ENCODE data around the gene FARP1. TPM values are rescaled to one million over a fixed set of nuclear protein-coding genes. Genes with fewer than 3 reads are reported as not detected.

FARP1 gene
- total and polyA plus RNA-seq, 2 of the 8 experiments (the other 6 are each of a cell fraction or from before 2014, with no cell fraction given), result 24.7 to 104 TPM

- FAIRE-seq (no peak), DNase-seq (ENCODE audit: low read depth in 1 of 2, low spot score in 2 of 2) (no peak)
- ChIA-PET CTCF (ENCODE audit: partially characterized antibody) (interaction anchor here (2.2 kb wide), 1 partner anchor 13 kb away, joined by 4 read pairs; no protein-coding TSS in a partner anchor), POLR2A (ENCODE audit: partially characterized antibody) (interaction anchor here (1.2 kb wide), 2 partner anchors 11 to 13 kb away, joined by 3 read pairs; partner anchors contain the start of gene RNF113B)
- Histone ChIP-seq H2BK5ac (ENCODE audit: low read depth, low read length) (no peak overlapping the region), H3K4ac (replicated peaks; ENCODE audit: insufficient read length, low read depth, low read length) (no peak overlapping the region), H4K8ac (ENCODE audit: extremely low read depth, insufficient read depth, low read length) (no peak overlapping the region), H3K23ac (ENCODE audit: insufficient read length) (no peak overlapping the region), H3K36me3 (ENCODE audit: control insufficient read depth in 2 of 4, insufficient read depth in 4 of 4, low read length in 3 of 4) (no peaks in the 10 kb centered on the region), H3K79me2 (ENCODE audit: control insufficient read depth in 1 of 2, insufficient read depth in 2 of 2, low read length in 2 of 2) (peaks cover 0 to 76% of the 10 kb centered on the region in 2 experiments; a peak in 2 of 4 replicates), H3K56ac (replicated peaks; ENCODE audit: insufficient read length, low read depth, low read length) (no peak overlapping the region), H3K18ac (ENCODE audit: extremely low read depth, low read length) (no peak overlapping the region), H3K79me1 (ENCODE audit: low read depth, low read length) (peaks cover 8% of the 10 kb centered on the region; the same call in 1 of the 2 replicates), H3K9ac (replicated peaks in 1 of 4; ENCODE audit: extremely low read depth in 1 of 4, low read depth in 3 of 4, low read length in 3 of 4) (no peak overlapping the region), H4K91ac (replicated peaks; ENCODE audit: insufficient read length, low read length) (no peak overlapping the region), H2BK12ac (ENCODE audit: low read depth, low read length) (no peak overlapping the region), H2BK15ac (ENCODE audit: low read length) (no peak overlapping the region), H3K4me3 (ENCODE audit: extremely low read depth in 1 of 4, insufficient read depth in 2 of 4, low read depth in 3 of 4, low read length in 4 of 4) (no peak overlapping the region), H4K20me1 (replicated peaks in 1 of 2; ENCODE audit: control insufficient read depth in 1 of 2, insufficient read depth in 2 of 2, low read length in 2 of 2) (peaks cover 0 to 1% of the 10 kb centered on the region in 2 experiments), H2AFZ (ENCODE audit: low read length) (no peak overlapping the region), H3K27ac (ENCODE audit: low read depth, low read length) (no peak overlapping the region), H4K5ac (ENCODE audit: insufficient read length, low read depth, low read length) (no peak overlapping the region), H3K23me2 (ENCODE audit: low read depth, low read length) (no peaks in the 10 kb centered on the region), H3K4me2 (ENCODE audit: insufficient read depth in 1 of 2, low read depth in 2 of 2, low read length in 2 of 2) (no peak overlapping the region), H3K4me1 (replicated peaks in 1 of 4; ENCODE audit: control insufficient read depth in 3 of 4, insufficient read depth in 4 of 4, low read length in 3 of 4) (peaks cover 0 to 4% (median 1%) of the 10 kb centered on the region in 4 experiments; a peak in 1 of 7 replicates), H3K9me3 (ENCODE audit: insufficient read depth in 2 of 2, low read depth in 1 of 2, low read length in 1 of 2) (no peaks in the 10 kb centered on the region), H3K14ac (ENCODE audit: insufficient read length) (no peak overlapping the region), H3K27me3 (replicated peaks in 1 of 4; ENCODE audit: control insufficient read depth in 3 of 4, extremely low read depth in 1 of 4, insufficient read depth in 3 of 4, low read length in 3 of 4) (no peaks in the 10 kb centered on the region), H2BK20ac (ENCODE audit: low read length) (no peak overlapping the region), H2AK5ac (ENCODE audit: low read depth, low read length) (no peak overlapping the region), H2BK120ac (replicated peaks; ENCODE audit: low read depth, low read length) (no peak overlapping the region)
- 66% methylated on average over 4 of the region's 4 CpGs; no CpG with 5 or more reads in 1 of the 2 experiments for WGBS, 2 experiments (ENCODE audit: extremely low coverage in 1 of 2, insufficient coverage in 1 of 2, insufficient read length in 1 of 2, insufficient replicate concordance in 2 of 2, low coverage in 1 of 2, low lambda C conversion rate in 2 of 2, missing lambda C conversion rate in 1 of 2)
- TF ChIP-seq POLR2AphosphoS5 (IDR thresholded peaks at IDR 0.05; ENCODE audit: low read depth, low read length) (no peak), RBBP5 (IDR thresholded peaks at IDR 0.05; ENCODE audit: borderline replicate concordance, low read depth, low read length) (no peak), EZH2 (IDR thresholded peaks at IDR 0.05; ENCODE audit: low read depth, low read length, severe bottlenecking) (no peak), CEBPB (IDR thresholded peaks at IDR 0.05; ENCODE audit: low read depth, low read length) (no peak), MAX (IDR thresholded peaks at IDR 0.05) (no peak), RAD21 (IDR thresholded peaks at IDR 0.05 in 1 of 2, conservative IDR thresholded peaks at IDR 0.05 in 1 of 2; ENCODE audit: low read depth in 2 of 2, low read length in 2 of 2) (no peak), TBP (IDR thresholded peaks at IDR 0.05; ENCODE audit: low read depth, low read length) (no peak), TAF1 (IDR thresholded peaks at IDR 0.05; ENCODE audit: low read depth, low read length) (no peak), CBX8 (IDR thresholded peaks at IDR 0.05; ENCODE audit: borderline replicate concordance, low read depth, low read length) (no peak), GABPA (IDR thresholded peaks at IDR 0.05; ENCODE audit: borderline replicate concordance, insufficient read depth, low read length) (no peak)
- TF ChIP-seq, protein P1, sequence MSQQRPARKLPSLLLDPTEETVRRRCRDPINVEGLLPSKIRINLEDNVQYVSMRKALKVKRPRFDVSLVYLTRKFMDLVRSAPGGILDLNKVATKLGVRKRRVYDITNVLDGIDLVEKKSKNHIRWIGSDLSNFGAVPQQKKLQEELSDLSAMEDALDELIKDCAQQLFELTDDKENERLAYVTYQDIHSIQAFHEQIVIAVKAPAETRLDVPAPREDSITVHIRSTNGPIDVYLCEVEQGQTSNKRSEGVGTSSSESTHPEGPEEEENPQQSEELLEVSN (IDR thresholded peaks at IDR 0.05), result no peak
Observed at GRCh38 chr13:98187155-98187964, 44.5 kb downstream of the FARP1 start.

Data from H1 (cell line).